Glomerular visceral epithelial cell (primary cell): ENCODE results near the gene DBH.
"Not testable (repeated sequence)": the region's sequence is repeated elsewhere in the genome, so short reads cannot be mapped to it uniquely, and the experiment has no call there.

Experiments used
- DNase-seq: peaks from one replicate; pipeline ENCODE4 v3.0.0-alpha.2; 2016; ENCODE audit errors: extremely low spot score

DBH gene

DNA sequence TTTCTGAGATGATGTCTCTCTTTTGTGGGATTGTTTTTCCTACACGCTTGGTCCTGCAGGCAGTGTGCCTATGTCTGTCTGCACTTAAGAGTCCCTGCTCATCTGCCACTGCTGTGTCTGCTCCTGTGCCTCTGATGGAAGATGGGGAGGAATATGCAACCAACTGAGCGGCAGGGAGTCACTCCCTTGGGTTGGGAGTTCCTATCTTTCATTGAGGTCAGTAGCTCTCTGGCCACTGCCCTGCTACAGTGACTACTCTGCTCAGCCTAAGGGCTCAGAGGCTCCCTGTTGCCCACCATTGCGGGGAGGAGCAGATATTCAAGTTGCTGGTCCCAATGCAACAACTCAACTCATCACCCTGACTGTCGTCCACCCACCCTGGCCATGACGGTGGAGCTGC lies 13.6 kb upstream of the DBH start:
- DNase-seq, result no peak

DNA sequence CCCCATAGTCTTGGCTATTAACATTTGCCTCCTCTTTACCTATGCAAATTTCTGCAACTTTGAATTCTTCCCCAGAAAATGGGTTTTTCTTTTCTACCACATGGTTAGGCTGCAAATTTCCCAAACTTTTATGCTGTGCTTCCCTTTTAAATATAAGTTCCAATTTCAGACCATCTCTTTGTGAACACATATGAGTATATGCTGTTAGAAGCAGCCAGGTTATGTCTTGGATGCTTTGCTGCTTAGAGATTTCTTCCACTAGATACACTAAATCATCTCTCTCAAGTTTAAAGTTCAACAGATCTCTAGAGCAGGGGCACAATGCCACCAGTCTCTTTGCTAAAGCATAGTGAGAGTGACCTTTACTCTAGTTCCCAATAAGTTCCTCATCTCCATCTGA lies 10.2 kb upstream of the DBH start:
- not testable (repeated sequence) for DNase-seq

DNA sequence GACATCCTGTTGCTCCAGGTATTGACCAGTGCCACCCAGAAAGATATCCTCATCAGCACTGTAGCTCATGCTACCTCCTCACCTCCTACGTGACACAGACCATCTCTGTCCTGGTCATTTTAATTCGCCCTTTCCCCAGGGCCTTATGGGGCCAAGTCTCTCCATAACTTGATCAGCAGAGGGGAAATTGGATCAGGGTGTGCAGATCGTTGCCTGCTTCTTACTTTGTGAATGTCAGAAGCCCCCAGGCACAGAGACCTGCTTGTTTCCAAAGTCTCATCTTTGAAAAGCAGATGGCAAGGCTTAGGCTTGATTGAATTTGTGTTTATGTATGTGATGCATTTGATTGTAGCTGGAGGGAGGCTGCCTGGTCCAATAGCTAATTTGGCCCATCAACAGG lies 8.8 kb upstream of the DBH start:
- no peak for DNase-seq

DNA sequence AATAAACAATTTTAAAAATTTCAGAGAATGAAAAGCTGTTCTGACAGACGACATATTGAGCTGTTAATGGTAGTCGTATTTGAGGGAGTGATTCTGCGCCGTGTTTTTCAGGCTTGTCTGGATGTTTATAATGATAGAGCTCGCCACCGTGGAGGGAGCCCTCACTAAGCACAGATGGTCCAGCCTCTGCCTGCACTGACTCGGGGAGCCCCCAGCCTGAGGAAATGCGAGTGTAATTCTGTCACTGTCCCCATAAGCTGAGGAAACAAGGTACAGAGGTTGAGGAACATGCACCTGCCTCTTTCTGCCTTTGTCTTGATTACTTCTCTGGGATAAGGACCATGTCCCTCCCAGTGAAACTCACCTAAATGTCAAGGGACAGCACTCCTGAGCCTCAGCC lies 7.4 kb upstream of the DBH start:
- DNase-seq, result no peak

DNA sequence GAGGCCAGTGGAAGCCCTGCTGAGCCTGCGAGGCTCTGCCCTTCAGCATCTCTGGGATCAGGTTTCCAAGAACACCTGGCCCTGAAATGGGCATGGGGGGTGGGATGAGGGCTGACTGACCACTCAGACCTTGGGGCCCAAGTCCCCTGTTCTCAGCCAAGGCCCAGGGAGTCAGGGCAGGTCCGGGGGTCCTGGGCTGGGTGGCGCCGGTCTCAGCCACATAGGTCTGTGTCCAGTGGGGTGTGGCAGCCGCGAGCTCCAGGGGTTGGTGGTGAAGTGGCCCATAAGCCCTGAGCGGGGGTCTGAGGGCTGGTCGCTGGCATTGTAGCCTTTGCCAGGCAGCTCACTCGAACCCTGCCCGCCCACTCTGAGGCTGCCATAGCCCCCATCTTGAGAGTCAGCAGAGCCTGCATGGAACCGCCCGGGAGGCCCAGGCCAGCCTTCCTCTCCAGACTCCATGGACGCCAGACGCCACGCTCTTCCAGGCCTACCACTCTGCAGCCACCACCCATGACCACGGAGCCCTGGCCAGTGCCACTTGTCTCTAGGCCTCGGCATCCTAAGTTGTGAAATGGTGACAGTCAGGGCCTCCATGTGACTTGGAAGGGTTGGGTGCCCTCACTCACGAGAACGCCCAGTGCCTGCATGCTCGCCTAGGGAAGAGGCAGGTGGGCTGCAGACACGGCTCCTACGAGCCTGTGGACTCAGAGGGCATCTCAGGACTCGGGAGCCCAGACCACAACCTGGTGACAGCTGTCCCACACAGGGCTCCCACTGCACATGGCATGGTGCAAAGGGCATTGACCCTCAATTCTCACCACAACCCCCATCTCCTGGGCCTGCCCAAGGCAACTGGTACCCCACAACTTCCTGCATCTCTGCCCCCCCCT lies 6.7 kb upstream of the DBH start:
- no peak for DNase-seq

DNA sequence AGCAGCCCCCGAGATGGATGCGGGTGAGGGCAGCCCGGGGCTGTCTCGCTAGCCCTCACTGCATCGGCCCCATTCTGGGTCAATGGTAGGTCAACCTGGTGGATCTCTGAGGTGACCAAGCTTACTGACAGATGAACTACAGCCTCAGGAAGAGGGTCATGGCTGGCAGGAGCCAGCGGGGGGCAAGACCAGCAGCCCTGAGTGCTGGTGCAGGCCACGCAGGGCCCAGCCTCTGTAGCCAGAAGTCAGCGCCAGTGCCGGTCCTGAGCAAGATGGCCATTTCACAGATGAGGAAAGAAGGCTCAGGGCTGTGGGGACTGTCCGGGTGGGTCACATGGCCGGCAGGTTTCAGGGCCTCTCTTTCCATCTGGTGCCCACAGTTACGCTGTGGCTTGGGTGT lies 5.1 kb upstream of the DBH start:
- DNase-seq, result no peak

DNA sequence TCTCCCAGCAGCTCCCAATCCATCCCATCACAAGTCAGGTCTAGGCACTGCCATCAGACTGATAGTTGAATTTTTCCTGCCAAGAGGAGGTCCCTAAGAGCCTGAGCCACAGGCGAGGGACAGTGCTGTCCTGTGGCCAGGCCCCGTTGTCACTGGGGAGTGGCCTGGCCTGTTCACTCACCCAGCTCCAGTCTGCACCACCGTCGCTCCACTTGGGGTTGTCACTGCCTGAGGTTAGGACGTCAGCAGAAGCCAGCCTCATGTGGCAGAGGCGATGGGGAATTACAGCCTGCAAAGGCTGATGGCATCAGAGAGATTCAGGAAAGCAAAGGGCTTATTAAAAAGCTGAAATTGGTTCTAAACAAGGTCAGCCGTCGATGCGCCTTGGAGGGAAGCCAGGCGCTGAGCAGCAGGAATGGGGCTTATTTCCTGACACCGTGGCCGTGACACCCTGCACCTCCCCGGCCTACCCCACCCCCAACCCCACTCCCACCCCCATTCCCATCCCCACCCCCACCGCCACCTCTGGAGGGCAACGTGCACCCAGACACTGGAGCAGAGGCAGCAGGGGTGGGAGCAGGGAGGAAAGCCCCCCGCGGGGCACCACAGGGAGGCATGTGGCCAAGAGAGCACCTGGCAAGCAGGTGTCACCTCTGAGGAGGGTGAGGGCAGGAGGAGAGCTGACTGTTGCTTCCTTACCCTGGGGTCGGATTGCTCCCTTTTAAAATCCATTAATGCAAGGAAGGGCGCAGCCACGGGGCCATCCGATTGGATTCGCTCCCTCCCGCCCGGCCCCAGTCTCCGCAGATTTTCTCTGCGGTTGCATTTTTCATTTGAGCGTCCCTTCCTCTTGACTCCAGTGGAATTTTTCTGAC lies 3.1 kb upstream of the DBH start:
- no peak for DNase-seq

DNA sequence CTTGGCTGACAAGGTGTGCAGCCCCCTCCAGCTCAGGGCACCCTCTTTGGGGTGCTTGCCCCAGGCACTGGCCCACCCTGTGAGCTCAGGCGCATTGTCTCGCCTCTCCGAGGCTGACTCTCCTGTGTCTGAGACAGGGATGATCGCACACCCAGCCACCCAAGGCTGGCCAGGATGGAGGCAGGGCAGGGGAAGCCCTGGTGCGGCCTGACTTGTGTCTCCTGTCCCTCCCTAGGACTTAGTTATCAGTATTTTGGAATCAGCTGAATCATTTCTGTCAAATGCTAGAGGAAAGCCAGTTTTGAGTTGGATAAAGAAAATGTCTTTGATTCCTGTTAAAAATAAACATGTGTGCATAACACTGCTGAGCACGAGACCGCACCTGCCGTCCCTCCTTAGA lies 2.5 kb upstream of the DBH start:
- DNase-seq, result no peak

DNA sequence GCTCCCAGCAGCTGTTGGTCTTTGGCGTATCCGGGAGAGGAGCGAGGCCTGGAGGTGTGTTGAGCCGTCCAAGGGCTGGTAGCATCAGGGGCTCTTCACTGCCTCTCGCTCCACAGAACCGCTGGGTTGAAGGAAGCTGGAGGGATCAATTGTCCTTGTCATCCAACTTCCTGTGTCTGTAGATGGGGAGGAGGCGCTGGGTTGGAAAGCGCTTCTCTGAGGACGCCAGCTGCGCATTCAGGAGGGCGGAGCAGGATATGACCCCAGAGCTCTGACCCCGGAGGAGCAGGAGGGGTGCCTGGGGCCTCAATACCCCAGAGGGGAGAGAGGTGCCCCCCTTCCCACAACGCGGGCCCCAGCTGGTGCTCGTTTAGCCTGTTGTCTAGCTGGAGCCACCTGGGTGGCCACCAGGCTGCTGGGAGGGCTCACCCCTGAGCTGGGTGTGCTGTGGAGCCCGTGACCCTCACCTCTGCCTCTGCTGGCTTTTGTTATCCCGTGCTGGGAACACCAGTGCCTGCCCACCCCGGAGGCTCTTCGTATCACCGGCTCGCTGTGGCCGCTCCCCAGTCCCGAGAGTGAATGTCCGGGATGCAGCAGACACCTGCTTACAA lies 2.0 kb upstream of the DBH start:
- no peak for DNase-seq

DNA sequence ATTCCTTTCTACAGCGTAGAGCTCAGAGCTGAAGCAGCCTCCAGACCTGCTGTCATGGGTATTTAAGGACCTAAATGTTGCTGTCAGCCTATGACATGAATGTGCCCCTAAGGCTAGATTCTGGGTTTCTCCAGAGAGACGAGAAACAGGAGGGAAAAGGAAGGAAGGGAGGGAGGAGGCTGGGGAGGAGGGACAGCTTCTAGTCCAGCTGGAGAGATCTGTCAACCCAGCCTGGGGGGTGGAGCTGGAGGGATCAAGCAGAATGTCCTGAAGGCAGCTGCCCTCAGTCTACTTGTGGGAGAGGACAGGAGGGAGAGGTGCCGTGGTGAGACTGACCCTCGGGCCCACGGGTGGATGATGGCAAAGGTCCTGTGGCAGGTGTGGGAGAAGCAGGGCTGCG lies 1.1 kb upstream of the DBH start:
- no peak for DNase-seq

DNA sequence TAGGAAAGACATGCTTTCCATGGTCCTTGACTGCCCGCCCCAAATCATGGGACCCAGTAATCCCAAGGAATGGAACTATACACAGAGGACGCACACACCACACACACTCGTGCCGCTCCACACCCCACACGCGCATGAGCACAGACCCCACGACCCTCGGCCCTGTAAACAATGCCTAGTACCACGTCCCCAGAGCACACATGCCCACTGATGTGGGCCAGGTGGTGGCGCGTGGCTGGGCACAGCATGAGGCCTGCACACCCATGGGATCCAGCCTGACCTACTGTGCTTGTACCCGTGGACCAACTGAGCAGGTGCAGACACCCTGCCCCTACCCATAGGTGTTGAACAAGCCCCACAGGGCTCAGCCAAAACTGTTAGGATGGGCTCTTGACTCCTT lies 739 bp downstream of the DBH start:
- no peak for DNase-seq

DNA sequence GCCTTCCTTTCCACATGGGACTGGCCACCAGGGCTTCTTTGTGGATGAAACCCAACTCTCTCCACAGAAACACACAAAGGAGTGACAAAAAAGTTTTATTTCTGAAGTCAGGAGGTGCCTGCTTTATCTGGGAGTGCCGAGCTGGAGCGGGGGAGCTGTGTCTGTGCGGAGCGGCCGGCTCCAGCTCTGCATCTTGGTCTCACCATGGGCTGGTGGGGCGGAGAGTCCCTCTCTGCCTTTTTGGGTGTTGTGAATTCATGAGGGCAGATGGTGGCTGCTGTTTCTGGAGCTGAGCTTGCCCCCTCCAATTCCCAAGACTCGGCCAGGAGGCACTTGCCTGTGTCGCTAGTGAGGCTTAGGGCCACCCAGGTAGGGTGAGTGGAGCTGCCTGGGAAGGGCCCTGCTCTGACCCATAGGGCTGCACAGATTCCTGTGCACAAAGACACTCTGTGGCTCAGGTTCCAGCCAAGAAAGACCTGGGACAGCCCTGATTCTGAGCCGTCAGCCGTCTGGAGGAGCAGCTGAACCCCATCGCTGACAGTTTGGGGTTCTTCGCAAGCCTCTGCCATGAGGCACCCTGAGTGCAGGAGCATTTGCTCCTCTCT lies 1.4 kb downstream of the DBH start:
- no peak for DNase-seq

DNA sequence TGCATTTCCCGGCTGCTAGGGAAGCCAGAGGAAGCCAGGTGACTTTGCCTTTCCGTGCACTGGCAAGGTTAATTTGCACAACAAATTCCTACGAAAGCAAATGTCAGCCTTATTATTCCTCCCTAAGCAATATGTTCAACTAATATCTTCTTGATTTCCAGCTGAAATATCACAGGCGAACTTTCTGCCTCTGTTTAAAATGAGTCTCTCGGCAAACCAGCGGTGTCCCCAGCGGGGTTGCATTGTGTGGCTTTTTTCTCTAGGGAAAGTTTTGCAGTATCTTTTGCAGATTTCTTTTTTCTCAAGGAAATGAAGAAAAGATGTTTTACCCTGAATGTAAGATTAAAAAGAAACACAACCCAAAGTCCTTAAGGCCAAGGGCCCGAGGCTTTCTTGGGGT lies 1.9 kb downstream of the DBH start:
- no peak for DNase-seq

DNA sequence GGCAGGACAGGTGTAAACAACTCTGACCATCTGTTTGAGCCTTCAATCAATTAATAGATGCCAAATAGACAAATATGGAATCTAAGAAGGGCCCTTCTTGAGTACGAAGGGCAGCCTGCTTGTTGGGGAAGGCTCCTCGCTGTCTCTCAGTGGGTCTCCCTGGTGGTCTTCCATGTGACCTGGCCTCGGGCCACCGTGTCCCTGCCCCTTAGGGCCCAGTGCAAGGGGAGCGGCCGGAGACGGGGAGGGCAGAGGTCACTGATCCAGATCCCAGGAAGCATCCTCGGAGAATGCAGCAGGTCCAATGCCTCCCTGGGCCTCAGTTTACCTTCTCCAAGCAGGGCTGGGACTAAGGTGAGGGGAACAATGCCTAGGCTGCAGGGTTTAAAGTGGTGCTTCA lies 2.5 kb downstream of the DBH start:
- DNase-seq, result no peak

DNA sequence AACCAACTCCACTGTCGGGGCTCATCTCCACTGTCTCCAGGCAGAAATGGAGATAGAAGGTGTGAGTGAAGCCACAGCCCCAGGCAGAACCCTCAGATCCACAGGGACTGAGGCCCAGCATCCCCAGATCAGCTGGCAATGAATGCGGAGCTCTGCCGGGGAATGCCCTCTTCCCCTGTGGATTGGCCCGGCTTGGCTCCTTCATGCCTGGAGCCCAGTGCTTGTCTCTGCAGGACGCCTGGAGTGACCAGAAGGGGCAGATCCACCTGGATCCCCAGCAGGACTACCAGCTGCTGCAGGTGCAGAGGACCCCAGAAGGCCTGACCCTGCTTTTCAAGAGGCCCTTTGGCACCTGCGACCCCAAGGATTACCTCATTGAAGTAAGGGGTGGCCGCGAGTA lies 3.5 kb downstream of the DBH start:
- DNase-seq, result no peak

DNA sequence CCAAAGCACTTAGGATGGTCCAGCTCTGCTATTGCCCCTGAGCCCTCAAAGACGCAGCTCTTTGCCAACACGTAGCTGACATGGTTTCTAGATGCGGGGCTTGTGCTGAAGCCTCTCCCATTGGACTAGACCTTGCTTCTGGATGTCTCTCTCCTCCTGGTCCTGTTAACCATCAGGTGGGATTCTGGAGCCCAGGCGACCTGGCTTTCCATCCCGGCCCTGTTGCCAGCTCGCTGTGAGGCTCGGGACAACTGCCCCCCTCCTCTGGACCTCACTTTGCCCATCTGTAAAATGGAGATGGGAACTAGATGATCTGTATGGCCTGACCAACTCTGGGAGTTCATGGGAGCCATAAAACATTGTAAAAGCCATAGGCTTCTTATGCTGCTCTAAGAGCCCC lies 4.0 kb downstream of the DBH start:
- no peak for DNase-seq

DNA sequence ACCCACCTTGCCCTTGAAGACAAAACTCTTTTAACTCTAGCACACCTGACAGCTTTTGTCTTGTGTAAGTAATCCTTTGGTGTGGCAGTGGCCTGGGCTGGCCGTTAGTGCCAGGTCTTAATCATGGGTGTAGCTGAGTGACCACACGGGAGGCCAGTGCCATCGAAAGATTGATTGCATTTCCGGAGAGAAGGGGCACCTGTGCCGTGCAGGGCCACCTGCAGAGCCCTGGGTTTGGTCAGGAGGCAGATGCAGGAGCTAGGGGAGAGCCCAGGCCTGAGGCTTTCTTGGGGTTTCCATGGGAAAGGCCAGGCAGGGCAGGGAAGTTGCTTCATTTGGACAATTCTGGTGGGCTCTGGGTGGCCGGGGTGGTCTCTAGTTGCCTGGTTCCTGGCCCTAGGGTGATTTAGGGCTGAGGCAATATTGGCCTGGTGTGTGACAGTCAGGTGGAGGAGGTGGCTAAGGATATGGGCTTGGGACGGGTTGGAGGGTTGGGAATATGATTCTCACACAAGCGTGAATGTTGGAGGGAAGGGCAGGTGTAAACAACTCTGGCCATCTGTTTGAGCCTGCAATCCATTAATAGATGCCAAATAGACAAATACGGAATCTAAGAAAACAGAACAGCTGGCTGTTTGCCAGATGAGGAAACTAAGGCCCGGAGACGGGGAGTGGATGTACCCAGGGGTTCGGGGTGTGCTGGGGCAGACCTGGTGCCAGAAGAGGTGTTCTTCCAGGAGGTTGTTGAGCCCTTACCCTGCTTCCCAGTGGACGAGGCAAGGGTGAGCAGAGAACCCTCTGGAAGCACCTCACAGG lies 4.6 kb downstream of the DBH start:
- DNase-seq, result no peak

DNA sequence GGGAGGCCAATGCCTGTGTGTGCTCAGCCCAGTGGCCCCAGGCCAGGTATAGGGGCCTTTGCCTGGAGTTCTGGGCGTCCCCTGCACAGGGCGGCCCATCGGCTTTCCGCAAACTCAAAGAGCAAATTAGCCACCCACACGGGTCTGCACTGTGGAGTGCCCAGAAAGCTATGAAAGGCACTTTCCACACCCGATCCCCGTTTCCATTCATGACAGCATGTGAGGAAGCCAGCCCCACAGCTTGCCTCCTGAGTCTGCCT lies 5.2 kb downstream of the DBH start:
- DNase-seq, result no peak

DNA sequence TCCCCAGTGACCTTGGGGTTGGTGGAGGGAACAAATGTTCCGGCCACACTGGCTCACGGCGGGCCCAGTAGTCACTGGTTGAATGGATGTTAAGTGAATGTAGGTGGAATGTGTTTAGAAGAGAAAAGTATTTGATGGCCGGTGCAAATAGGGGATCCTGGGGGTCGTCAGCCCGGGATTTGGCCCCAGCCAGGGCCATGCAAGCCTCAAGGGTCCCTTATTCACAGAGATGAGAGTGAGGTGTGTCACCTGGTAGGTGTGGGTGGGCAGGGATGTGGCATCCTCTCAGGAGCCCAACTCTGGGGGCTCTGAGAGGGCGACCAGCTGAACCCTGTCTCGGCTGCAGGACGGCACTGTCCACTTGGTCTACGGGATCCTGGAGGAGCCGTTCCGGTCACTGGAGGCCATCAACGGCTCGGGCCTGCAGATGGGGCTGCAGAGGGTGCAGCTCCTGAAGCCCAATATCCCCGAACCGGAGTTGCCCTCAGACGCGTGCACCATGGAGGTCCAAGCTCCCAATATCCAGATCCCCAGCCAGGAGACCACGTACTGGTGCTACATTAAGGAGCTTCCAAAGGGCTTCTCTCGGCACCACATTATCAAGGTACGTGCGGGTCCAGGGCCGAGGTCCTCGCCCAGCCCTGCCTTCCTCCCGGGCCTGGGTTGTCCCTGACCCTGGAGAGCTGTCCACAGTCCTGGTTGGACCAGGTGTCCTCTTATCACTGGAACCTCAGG lies 5.9 kb downstream of the DBH start:
- no peak for DNase-seq

DNA sequence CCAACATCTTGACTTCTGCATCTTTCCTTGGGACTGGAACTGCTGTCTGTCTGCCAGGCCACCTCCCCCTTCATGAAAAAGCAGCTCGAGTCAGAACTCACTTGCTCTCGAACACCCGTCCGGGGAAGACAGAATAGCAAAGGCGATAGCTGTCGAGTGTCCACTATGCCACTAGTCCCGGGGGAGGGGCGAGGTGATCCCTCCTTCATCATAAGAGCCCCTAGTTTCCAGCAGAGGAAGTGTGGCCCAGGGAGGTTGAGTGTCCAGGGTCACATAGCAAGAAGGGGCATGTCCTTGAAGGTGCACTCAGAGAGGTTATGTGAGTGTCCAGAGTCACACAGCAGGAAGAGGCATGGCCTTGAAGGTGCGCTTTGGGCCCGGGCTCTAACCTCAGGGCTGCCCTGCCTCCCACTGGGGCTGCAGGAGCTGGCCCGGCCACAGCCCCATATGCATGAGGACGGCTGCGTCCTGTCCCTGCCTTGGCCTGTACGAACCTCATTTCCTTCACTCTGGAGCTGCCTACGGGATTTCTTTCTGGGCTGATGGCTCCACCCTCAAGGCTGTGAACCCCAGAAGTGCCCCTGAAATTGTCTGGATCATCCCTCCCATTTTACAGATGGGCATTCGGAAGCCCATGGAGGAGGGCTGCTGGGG lies 6.7 kb downstream of the DBH start:
- no peak for DNase-seq

DNA sequence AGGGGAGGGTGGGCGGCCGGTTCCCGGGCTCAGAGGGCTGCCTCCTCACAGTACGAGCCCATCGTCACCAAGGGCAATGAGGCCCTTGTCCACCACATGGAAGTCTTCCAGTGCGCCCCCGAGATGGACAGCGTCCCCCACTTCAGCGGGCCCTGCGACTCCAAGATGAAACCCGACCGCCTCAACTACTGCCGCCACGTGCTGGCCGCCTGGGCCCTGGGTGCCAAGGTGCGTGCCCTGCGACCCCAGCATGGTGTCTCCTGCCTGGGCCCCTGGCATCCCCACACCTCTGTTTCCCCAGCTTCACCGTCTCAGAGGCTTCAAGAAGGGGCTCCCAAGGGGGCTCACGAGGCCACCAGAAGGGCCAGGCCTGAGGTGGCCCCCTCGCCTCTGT lies 7.2 kb downstream of the DBH start:
- DNase-seq, result no peak
